ENCODE data around the gene DHRS7.

The DHRS7 gene

DNA sequence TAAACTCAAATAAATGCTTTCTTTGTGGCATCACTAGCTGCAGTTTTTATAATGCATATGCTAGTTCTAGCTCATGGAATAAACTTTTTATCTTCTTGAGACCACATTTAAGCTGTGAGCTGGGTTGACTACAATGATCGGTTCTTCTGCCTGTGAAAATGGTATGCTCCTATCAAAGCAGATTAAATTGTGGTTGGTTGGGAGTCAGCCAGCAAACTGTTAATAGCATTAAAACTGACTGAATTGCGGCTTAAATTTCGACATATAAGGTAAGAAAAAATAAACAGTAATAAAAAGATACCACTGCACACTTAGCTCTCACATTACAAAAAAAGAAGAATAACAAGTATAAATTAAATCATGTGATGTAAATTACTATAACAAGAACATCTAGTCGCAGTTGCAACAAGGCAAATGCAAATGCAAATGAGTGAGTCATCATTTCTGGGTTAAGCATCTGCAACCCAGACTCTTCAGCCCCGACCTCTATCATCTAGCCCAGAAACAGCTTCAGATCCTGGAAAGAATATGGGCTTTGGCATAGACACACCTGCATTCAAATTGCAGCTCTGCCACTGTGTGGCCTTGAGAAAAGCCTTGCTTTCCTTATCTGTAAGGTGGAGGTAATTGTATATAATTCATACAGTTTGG, 19.8 kb upstream of the DHRS7 start:
- DNase-seq (ENCODE audit: low read depth): no peak

DNA sequence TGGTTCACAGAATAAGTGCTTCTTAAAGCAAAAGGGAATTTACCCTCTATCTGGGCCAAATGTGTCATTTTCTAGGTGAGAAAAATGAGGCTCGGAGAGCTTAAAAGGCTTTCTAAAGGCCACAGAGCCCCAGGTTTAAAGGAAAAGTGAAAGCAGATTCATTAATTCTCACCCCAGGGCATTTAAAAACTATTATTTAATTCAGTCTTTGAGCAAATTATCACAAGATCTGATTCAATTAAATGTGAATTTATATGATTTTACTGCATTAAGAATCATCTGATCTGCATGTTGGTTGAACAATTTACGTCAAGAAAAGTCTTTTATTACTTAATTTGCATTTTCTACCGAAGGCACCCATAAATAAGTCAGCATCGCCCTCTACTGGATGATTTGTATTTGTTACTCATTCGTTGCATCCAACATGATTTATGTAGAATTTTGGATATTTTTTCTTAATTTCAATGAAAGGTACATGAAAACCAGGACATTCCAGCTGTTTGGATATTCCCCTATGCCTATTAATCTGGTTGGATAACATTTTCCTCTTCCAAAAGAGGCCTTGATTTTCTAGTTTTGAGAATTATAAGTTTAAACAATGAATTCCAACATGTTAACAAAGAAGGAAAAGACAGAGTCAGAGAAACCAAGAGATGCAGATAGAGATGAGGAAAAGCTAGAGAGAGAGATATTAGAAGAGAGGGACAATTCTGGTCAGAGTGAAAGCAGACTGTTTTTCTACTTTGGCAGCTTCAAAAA, 19.1 kb upstream of the DHRS7 start:
- DNase-seq (ENCODE audit: low read depth): peak; percentile 68

- no peak for DNase-seq (ENCODE audit: low read depth)
Measured at GRCh38 chr14:60183741-60184140, 18.5 kb upstream of the DHRS7 start.

- DNase-seq (ENCODE audit: low read depth): no peak
Measured at GRCh38 chr14:60183138-60183537, 17.9 kb upstream of the DHRS7 start.

DNA sequence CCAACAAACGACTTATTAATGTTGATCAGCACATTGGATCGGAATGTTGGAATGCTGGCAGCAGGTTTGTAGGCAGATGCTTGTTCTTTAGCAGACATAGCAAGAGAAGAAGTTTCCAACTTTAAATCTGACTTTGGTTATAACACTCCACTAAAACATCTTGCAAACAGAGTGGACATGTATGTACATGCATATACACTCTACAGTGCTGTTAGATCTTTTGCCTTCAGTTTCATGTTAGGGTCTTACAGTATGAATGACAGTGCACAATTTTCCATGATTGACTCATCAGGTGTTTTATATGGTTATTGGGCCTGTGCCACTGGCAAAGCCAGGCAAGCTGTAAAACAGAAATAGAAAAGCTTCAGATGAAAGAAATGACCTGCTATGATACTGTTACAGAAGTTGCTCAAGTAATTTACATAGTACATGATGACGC, 14.3 kb upstream of the DHRS7 start:
- peak; percentile 31 for DNase-seq (ENCODE audit: low read depth)

DNA sequence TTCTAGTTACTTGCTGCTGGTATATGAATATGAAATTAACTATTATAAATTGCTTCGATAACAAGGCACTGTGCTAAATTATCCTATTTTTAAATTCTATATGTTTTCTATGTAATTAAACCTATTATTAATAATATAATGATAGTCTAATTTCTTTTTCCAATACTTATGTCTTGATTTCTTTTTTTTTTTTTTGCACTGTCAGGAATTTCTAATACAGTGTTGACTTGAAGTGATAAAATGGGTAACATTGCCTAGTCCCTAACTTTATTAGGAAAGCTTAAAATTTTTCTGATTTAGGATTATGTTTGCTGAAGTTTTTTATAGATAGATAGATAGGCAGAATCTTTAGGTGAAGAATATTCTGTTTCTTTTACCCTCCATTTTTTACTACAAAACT, 13.6 kb upstream of the DHRS7 start:
- no peak for DNase-seq (ENCODE audit: low read depth)

DNA sequence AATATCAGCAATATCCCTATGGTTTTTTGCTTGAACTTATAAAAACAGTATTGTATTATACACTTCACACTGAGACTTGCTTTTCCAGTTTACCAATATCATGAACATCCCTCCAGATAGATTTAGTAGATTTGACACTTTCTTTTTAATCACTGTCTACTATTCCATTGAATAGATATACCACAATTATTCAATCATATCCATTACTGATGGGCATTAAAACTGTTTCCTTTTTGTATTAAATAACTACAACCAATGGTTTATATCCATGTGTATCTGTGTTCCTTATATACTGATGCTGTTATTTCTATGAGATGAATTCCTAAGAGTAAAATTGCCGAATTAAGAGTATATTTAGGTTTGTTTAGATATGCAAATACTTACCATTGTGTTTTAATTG, 13.0 kb upstream of the DHRS7 start:
- no peak for DNase-seq (ENCODE audit: low read depth)

DNA sequence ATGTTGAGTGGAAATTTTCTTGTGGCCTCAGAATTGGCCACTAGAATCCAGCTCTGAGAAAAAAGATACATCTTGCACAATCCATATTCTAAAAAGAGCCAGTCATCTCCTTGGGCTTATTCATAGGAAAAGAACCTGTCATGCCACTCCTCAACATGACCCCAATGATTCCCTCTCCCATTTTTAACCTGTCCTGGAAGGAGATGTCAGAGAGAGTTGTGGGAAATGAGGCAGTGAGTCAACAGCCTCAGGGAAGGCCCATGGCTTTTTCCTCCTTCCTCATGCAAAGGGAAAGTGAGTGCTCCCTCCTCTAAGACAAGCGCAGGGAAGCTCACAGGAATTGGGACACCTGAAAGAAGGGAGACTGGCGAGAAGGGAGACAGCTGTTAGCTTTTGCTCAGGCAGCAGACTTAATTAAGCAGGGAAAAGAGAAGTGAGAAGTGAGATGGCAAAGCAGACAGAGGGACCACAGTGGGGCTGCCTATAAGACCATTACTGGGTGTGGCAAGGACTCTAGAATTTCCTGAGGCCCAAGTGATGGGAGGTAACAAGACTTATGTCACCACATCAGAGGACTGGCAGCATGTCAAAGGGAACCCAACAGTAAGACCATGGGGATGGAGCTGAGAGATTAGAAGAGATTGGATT, 10.2 kb upstream of the DHRS7 start:
- no peak for DNase-seq (ENCODE audit: low read depth)

GRCh38 chr14:60174352-60175254, 9.4 kb upstream of the DHRS7 start:
- no peak for DNase-seq (ENCODE audit: low read depth)

DNA sequence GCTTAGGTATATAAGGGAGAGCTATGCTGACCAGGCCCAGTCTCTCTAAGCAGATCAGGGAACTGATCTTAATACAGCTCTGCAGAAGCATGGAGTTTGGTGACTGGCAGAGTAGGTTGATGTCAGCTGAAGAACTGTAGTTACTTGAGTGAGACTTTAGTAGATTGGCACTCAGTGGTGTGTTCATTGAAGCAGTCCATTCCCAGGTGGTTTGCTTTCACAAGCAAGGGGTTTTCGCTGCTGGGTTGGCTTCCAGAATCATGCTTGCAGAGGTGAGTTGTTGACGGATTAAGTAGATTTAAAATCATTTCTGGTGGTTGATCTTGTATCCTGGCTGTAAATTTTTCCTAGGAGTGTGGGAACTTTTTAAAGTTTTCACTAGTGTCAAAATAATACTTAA, 6.5 kb upstream of the DHRS7 start:
- DNase-seq (ENCODE audit: low read depth): no peak

DNA sequence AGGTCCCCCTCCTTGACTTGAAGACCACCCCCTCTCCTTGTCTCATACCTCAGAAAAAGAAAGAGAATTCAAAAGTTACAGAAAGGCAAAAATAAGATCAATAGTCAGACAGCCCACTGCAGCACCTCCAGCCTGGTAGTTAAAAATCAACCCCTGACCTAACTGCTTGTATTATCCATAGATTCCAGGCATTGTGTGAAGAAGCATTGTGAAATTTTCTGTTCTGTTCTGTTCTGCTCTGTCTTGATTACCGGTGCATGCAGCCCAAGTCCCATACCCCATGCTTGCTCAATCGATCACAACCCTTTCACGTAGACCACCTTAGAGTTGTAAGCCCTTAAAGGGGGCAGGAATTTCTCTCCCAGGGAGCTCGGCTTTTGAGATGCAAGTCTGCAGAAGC, 5.8 kb upstream of the DHRS7 start:
- DNase-seq (ENCODE audit: low read depth): no peak

GRCh38 chr14:60169722-60170121, 4.5 kb upstream of the DHRS7 start:
- no peak for DNase-seq (ENCODE audit: low read depth)

- DNase-seq (ENCODE audit: low read depth): no peak
Measured at GRCh38 chr14:60166142-60166541, 944 bp upstream of the DHRS7 start.

DNA sequence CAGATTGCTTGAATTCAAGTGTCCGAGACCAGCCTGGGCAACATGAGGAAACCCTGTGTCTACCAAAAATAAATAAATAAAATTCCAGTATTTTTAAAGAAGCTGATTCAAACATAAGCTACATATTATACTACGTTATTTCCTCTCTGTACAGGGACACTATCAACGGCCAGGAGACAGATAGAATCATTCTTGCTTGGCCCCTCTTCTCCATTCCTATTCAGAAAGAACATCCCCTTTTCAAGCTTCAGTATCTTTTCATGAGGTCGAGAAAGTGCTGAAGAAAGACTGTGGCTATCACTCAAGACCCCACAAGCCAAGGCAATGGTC, 314 bp upstream of the DHRS7 start:
- no peak for DNase-seq (ENCODE audit: low read depth)

- DNase-seq (ENCODE audit: low read depth): no peak
Measured at GRCh38 chr14:60164404-60164711, 840 bp downstream of the DHRS7 start.

DNA sequence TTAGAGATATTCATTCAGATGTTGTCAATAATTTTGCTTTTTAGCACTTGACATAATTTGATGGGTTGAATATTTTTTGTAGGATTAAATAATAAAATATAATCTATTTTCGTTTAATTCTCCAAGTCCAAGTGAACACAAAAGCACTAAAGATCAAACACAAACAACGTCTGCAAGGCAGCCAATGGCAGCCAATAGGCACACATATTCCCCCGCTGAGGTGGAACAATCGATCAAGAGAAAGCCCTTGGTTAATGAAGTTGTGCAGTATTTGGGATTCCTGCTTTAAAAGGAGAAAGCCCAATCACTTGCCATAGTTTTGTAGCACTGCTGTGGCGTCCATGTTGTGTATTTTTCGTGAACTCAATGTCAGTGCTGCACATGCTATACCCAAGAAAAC, 1.5 kb downstream of the DHRS7 start:
- no peak for DNase-seq (ENCODE audit: low read depth)

DNA sequence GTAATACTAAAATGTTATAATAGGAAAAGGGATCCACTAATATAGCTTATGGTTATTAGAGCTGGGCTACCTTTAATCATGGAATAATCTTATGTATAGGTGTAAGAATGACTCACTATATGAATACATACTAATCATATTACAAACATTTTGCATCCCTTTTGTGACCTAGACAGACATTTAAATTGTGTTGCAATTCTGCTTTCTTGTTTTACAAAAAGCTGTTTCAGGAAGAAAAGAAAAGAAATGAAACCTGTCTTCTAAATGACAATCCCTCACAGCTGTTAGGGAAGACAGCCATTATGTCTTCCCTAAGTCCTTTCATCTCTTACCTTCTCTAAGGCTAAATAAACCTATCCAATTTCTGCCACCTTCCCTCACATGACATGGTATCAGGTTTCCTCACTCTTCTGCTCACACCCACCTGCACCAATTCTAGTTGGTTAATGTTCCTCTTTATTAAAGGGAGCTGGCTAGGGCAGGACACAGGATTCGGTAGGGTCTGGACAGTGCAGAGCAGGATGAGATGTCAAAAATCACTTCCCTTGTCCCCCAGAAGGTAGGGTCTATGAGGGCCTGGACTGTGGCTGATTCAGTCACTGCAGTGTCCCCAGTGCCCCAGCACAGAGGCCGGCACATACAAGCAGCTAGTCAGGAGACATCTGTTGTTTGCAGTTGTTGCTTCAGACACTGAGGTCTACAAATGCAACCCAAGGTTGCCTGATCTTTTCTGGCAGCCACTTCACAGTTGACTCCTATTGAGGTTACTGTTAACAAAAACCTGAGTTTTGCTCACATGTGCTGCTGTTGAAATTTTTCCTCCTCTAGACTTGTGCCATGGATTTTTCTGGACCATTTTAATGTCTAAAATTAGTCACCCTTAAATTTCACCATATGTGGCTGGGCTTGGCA, 3.7 kb downstream of the DHRS7 start:
- peak; percentile 34 for DNase-seq (ENCODE audit: low read depth)

GRCh38 chr14:60160422-60160821, 4.8 kb downstream of the DHRS7 start:
- no peak for DNase-seq (ENCODE audit: low read depth)

DNA sequence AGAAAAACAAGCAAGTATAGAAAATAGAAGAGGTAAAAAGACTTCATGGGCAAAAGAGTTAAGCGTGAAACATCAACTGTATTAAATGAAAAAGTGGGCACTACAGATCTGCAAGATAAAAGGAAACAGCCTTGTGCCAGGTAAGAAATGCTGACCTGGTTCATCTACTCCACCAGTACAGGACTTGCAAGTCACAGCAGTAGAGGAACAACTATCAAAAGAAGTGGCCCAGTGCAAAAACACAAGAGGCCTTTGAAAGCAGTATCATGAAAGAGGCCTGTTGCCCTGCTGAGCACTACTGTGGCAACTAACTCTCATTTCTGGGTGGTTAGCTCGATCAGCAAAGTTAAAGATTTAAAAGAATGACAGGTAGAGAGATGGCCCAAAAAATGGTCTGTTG, 10.5 kb downstream of the DHRS7 start:
- no peak for DNase-seq (ENCODE audit: low read depth)

GRCh38 chr14:60153991-60154390, 11.2 kb downstream of the DHRS7 start:
- no peak for DNase-seq (ENCODE audit: low read depth)

DNA sequence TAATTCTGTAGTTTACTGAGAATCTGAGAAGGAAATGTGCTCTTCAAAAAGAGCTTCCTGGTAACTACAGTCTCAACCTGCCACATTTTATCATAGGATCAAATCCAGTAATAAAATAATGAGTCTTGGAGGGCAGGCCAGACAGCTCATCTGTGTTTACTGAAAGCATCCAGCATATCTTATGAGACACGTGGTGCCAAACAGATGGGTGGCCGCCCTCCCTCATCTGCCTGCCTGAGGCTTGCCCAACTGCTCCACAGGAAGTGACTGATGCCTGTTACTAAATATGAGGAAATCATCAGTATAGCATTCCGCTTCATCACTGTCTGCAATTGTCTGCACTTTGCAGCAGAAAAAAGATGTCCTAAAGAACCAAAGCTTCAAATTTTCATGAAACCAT, 13.5 kb downstream of the DHRS7 start:
- DNase-seq (ENCODE audit: low read depth): peak; percentile 97

DNA sequence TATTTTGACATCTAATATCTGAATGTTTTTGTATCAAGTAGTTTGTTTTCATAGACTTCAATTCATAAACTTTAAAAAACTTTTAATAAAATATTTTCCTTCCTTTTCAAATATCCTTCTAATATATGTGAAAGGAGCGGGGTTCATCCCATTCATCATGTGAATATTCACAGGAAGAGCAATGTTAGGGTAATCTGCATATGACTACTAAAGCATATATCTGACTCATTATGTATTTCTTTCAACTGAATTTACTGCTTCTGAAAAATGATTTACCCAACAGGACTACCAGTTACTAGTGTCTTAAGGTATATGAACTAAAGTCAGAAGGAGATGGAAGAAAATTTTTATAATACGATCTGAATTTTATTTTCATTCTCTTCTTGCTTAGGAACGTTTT, 30.5 kb downstream of the DHRS7 start:
- DNase-seq (ENCODE audit: low read depth): no peak

Measured in iris pigment epithelial cell (primary cell).